ENCODE results near the gene ASB6.

DNA sequence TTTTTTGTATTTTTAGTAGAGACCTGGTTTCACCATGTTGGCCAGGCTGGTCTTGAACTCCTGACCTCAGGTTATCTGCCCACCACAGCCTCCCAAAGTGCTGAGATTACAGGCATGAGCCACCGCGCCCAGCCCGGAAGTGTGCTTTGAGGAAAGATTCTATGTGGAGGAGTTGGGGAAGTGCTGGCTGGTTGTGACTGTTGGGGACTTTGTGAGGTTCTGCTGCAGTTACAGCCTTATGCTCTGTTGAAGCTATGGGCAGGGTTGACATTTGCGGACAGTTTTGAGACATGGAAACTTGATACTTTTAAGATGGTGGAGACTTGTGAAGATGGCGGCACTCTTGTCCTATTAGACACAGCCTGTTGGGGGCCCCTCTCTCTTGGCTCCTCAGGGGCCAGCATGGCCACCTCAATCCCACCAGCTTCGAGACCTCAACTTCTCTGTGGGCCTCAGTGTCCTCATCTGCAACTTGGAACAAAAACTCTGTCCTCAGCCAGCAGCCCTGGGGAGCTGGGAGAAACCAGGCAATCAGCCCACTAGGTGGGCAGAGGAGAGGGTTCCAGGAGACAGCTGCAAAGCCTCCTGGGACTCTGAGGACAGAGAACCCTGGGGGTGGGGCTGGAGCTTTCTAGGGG lies 45.9 kb downstream of the ASB6 start:
- TF ChIP-seq POLR2A (IDR thresholded peaks at IDR 0.05; ENCODE audit: low read length) (no peak), ZSCAN20 (CRISPR knock-in tag; IDR thresholded peaks at IDR 0.05) (no peak), EP300 (IDR thresholded peaks at IDR 0.05) (no peak), PHF8 (IDR thresholded peaks at IDR 0.05; ENCODE audit: borderline replicate concordance, low read depth) (no peak), MAZ (IDR thresholded peaks at IDR 0.05; ENCODE audit: borderline replicate concordance, low read depth, low read length) (no peak), ZFP36 (IDR thresholded peaks at IDR 0.05; ENCODE audit: borderline replicate concordance, partially characterized antibody) (no peak), CEBPB (IDR thresholded peaks at IDR 0.05) (no peak), NPAS2 (CRISPR knock-in tag; IDR thresholded peaks at IDR 0.05; ENCODE audit: borderline replicate concordance) (no peak), CBX2 (IDR thresholded peaks at IDR 0.05; ENCODE audit: borderline replicate concordance, low read depth) (no peak), FOSL2 (IDR thresholded peaks at IDR 0.05) (no peak), FOSL2 (CRISPR knock-in tag; IDR thresholded peaks at IDR 0.05) (no peak), TP53 (CRISPR knock-in tag; IDR thresholded peaks at IDR 0.05) (no peak)
- TF ChIP-seq, protein P1, sequence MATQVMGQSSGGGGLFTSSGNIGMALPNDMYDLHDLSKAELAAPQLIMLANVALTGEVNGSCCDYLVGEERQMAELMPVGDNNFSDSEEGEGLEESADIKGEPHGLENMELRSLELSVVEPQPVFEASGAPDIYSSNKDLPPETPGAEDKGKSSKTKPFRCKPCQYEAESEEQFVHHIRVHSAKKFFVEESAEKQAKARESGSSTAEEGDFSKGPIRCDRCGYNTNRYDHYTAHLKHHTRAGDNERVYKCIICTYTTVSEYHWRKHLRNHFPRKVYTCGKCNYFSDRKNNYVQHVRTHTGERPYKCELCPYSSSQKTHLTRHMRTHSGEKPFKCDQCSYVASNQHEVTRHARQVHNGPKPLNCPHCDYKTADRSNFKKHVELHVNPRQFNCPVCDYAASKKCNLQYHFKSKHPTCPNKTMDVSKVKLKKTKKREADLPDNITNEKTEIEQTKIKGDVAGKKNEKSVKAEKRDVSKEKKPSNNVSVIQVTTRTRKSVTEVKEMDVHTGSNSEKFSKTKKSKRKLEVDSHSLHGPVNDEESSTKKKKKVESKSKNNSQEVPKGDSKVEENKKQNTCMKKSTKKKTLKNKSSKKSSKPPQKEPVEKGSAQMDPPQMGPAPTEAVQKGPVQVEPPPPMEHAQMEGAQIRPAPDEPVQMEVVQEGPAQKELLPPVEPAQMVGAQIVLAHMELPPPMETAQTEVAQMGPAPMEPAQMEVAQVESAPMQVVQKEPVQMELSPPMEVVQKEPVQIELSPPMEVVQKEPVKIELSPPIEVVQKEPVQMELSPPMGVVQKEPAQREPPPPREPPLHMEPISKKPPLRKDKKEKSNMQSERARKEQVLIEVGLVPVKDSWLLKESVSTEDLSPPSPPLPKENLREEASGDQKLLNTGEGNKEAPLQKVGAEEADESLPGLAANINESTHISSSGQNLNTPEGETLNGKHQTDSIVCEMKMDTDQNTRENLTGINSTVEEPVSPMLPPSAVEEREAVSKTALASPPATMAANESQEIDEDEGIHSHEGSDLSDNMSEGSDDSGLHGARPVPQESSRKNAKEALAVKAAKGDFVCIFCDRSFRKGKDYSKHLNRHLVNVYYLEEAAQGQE (IDR thresholded peaks at IDR 0.05): no peak
- TF ChIP-seq, protein P2, sequence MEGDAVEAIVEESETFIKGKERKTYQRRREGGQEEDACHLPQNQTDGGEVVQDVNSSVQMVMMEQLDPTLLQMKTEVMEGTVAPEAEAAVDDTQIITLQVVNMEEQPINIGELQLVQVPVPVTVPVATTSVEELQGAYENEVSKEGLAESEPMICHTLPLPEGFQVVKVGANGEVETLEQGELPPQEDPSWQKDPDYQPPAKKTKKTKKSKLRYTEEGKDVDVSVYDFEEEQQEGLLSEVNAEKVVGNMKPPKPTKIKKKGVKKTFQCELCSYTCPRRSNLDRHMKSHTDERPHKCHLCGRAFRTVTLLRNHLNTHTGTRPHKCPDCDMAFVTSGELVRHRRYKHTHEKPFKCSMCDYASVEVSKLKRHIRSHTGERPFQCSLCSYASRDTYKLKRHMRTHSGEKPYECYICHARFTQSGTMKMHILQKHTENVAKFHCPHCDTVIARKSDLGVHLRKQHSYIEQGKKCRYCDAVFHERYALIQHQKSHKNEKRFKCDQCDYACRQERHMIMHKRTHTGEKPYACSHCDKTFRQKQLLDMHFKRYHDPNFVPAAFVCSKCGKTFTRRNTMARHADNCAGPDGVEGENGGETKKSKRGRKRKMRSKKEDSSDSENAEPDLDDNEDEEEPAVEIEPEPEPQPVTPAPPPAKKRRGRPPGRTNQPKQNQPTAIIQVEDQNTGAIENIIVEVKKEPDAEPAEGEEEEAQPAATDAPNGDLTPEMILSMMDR (IDR thresholded peaks at IDR 0.05): no peak
- TF ChIP-seq, protein P3, sequence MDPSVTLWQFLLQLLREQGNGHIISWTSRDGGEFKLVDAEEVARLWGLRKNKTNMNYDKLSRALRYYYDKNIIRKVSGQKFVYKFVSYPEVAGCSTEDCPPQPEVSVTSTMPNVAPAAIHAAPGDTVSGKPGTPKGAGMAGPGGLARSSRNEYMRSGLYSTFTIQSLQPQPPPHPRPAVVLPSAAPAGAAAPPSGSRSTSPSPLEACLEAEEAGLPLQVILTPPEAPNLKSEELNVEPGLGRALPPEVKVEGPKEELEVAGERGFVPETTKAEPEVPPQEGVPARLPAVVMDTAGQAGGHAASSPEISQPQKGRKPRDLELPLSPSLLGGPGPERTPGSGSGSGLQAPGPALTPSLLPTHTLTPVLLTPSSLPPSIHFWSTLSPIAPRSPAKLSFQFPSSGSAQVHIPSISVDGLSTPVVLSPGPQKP (IDR thresholded peaks at IDR 0.05; ENCODE audit: low read depth, low read length): no peak
